K562 (cell line): ENCODE measurements around the gene TEX52. TPM values are rescaled to one million over a fixed set of nuclear protein-coding genes. Genes with fewer than 3 reads are reported as not detected.

ENCODE experiments used
- ATAC-seq: fragments of 200-7000 bp; cut with Tn5 transposase; 3 replicates; pipeline ENCODE4 v1.9.1; 2020; ENCODE audit warnings: moderate library complexity
- BruUV-seq: library from RNA; stranded (reverse); fragments of 400-500 nt; replicated peaks from 2 replicates; lab custom pipeline; 2021; lab: Mats Ljungman, UMichigan
- CTCF ChIA-PET: fragments of 300-600 bp; formaldehyde crosslinking; extraction: SDS; loops from one replicate; lab custom pipeline; 2021; ENCODE audit warnings: low intra/inter-chr PET ratio; lab: Yijun Ruan, JAX
- POLR2A ChIA-PET: fragments of 300-600, 350-650 bp; sonication (Branson Sonifier 250); formaldehyde crosslinking; extraction: SDS; loops from one replicate; lab custom pipeline; 2021; ENCODE audit warnings: antibody characterized with exemption, inconsistent platforms; lab: Yijun Ruan, JAX
- DNase-seq, 4 experiments: peaks; one replicate each; pipeline versions ENCODE4 v3.0.0 to v3.0.0-alpha.2; 2011 to 2018; ENCODE audit warnings: low spot score in 3 of 4, mixed read lengths in 3 of 4; ENCODE audit errors: extremely low read depth in 1 of 4
- FAIRE-seq: peaks from 2 replicates; lab custom pipeline; 2011; peaks lifted over from hg19 to GRCh38; lab: Jason Lieb, UNC
- H2AFZ ChIP-seq: 2 replicates; pipeline ENCODE4 v1.6.0; 2011; ENCODE audit warnings: low read depth, low read length, control low read depth, inconsistent platforms
- H3K27ac ChIP-seq: fragments of 200-600 bp; 3 replicates; pipeline ENCODE4 v1.8.0; 2011; ENCODE audit warnings: low read depth, mild to moderate bottlenecking, control low read depth, inconsistent platforms, low read length, moderate library complexity, mixed read lengths; ENCODE audit errors: extremely low read depth
- H3K27me3 ChIP-seq, 2 experiments: fragments of 300-600 bp in 1 of 2; 2 replicates in 1 of 2; 3 replicates in 1 of 2; pipeline versions ENCODE4 v1.6.0 to v1.8.0; 2011; ENCODE audit warnings: inconsistent platforms in 2 of 2, low read length in 2 of 2, mild to moderate bottlenecking in 1 of 2, mixed read lengths in 1 of 2, moderate library complexity in 1 of 2; ENCODE audit not compliant: control insufficient read depth in 2 of 2, insufficient read depth in 2 of 2
- H3K36me3 ChIP-seq: fragments of 300-600 bp; 3 replicates; pipeline ENCODE4 v1.8.0; 2011; ENCODE audit warnings: mild to moderate bottlenecking, low read length, inconsistent platforms; ENCODE audit not compliant: control insufficient read depth, insufficient read depth
- H3K4me1 ChIP-seq, 2 experiments: fragments of 200-600 bp in 1 of 2; replicated peaks in 1 of 2; 2 replicates in 1 of 2; 3 replicates in 1 of 2; pipeline versions ENCODE4 v1.5.1 to v1.8.0; 2011; ENCODE audit warnings: inconsistent platforms in 2 of 2, low read length in 2 of 2, mild to moderate bottlenecking in 1 of 2, mixed read lengths in 1 of 2, moderate library complexity in 1 of 2; ENCODE audit not compliant: control insufficient read depth in 2 of 2, insufficient read depth in 2 of 2
- H3K4me2 ChIP-seq: 2 replicates; pipeline ENCODE4 v1.6.1; 2011; ENCODE audit warnings: low read length, control low read depth, inconsistent platforms, mixed read lengths; ENCODE audit not compliant: insufficient read depth
- H3K4me3 ChIP-seq: fragments of 200-600 bp; sonication (generic), shearing (Covaris generic); 2 replicates; pipeline ENCODE4 v1.5.1; 2016; ENCODE audit warnings: control low read depth, inconsistent platforms
- H3K79me2 ChIP-seq: fragments of 200-600 bp; 3 replicates; pipeline ENCODE4 v1.8.0; 2011; ENCODE audit warnings: low read length, inconsistent platforms; ENCODE audit not compliant: control insufficient read depth, insufficient read depth
- H3K9ac ChIP-seq, 2 experiments: 2 replicates each; pipeline versions ENCODE4 v1.6.0 to v1.6.1; 2011; ENCODE audit warnings: low read depth in 2 of 2, low read length in 2 of 2, control low read depth in 1 of 2, inconsistent platforms in 1 of 2, mild to moderate bottlenecking in 1 of 2, mixed read lengths in 1 of 2; ENCODE audit not compliant: insufficient read depth in 1 of 2
- H3K9me1 ChIP-seq: one replicate; pipeline ENCODE4 v1.6.0; 2011; ENCODE audit warnings: inconsistent platforms, mild to moderate bottlenecking, low read length, moderate library complexity; ENCODE audit not compliant: control insufficient read depth, insufficient read depth
- H3K9me3 ChIP-seq: replicated peaks from 2 replicates; pipeline ENCODE4 v1.5.1; 2011; ENCODE audit warnings: low read depth, low read length, inconsistent platforms; ENCODE audit not compliant: control insufficient read depth, insufficient read depth
- H4K20me1 ChIP-seq: replicated peaks from 2 replicates; pipeline ENCODE4 v1.6.1; 2011; ENCODE audit warnings: low read length, inconsistent platforms, mixed read lengths; ENCODE audit not compliant: control insufficient read depth, insufficient read depth
- FOSL1 ChIP-seq: fragments of 200-800 bp; sonication (Bioruptor generic); conservative IDR thresholded peaks from 2 replicates; pipeline ENCODE4 v1.6.1; 2016; ENCODE audit warnings: missing genetic modification characterization, missing compliant biosample characterization
- FOXK1 ChIP-seq: sonication (generic); formaldehyde crosslinking; IDR thresholded peaks from 2 replicates; pipeline ENCODE4 v1.8.0; 2022; ENCODE audit warnings: missing genetic modification reagents, mild to moderate bottlenecking, borderline replicate concordance
- GTF2F1 ChIP-seq: IDR thresholded peaks from 2 replicates; pipeline ENCODE4 v1.6.1; 2011; ENCODE audit warnings: low read depth, low read length, improper control_type of control experiment
- RAD51 ChIP-seq: fragments of 450-650 bp; IDR thresholded peaks from 2 replicates; pipeline ENCODE4 v1.7.1; 2016; ENCODE audit warnings: low read depth, mild to moderate bottlenecking, borderline replicate concordance
- SMARCA4 ChIP-seq: fragments of 450-650 bp; IDR thresholded peaks from 2 replicates; pipeline ENCODE4 v1.6.1; 2016
- WGBS: fragments of 100-300 bp; shearing (Covaris generic); methylation state at CpG from one replicate; pipeline ENCODE4 v1.1.6; 2016; ENCODE audit warnings: low coverage, mixed read lengths; ENCODE audit not compliant: insufficient coverage; ENCODE audit errors: missing lambda C conversion rate; 5-methylcytosine and 5-hydroxymethylcytosine counted together
- in situ Hi-C: fragments of 300-500 bp; cut with MboI; formaldehyde crosslinking; loops from 4 replicates; pipeline ENCODE4 v1.15.0; 2018; ENCODE audit warnings: inconsistent platforms, mixed read lengths
- intact Hi-C: fragments of 100-400 bp; cut with micrococcal nuclease; formaldehyde crosslinking; loops from 2 replicates; pipeline ENCODE4 v1.14.2; 2022
- polyA plus RNA-seq, 8 experiments: library from polyadenylated mRNA; depleted of rRNA in 4 of 8; stranded (reverse) in 5 of 8; unstranded in 3 of 8; fragments of >200 nt; fragmentation: Nextera tagmentation in 2 of 8; fragmentation: Illumina TruSeq in 1 of 8; extraction: Ambion mirVana in 2 of 8; extraction: Trizol in 1 of 8; gene quantifications; 2 replicates each; pipeline versions ENCODE4 v1.2.1 to v1.2.3, GENCODE V29; 2011 to 2014; ENCODE audit warnings: inconsistent platforms in 1 of 8, missing spikeins in 1 of 8
- total RNA-seq, 7 experiments: library from RNA; depleted of rRNA in 6 of 7; stranded (reverse); fragments of >200 nt in 6 of 7; fragmentation: Illumina TruSeq in 2 of 7; extraction: Trizol in 2 of 7; gene quantifications; 2 replicates each; pipeline versions ENCODE4 v1.2.1 to v1.2.3, GENCODE V29; 2011 to 2021; ENCODE audit warnings: low replicate concordance in 1 of 7
- TF ChIP-seq, protein P1 (sequence below): fragments of 450-650 bp; IDR thresholded peaks from one replicate; pipeline ENCODE4 v1.6.1; 2018; ENCODE audit warnings: mild to moderate bottlenecking, moderate library complexity; ENCODE audit not compliant: partially characterized antibody
- TF ChIP-seq, protein P2 (sequence below), 2 experiments: fragments of 450-650 bp in 1 of 2; sonication (generic) in 1 of 2; formaldehyde crosslinking in 1 of 2; IDR thresholded peaks in 1 of 2; conservative IDR thresholded peaks in 1 of 2; 2 replicates each; pipeline versions ENCODE4 v1.6.1 to v1.8.1; 2016 to 2023; ENCODE audit warnings: mild to moderate bottlenecking in 2 of 2, moderate library complexity in 2 of 2, inconsistent platforms in 1 of 2, missing genetic modification reagents in 1 of 2
- TF ChIP-seq, protein P3 (sequence below): fragments of 250-450 bp; sonication (Bioruptor Pico); IDR thresholded peaks from 2 replicates; pipeline ENCODE4 v1.5.0; 2021

The TEX52 gene
- total and polyA plus RNA-seq, 9 of the 15 experiments (the other 6 are each of a cell fraction or from before 2014, with no cell fraction given), result not detected

DNA sequence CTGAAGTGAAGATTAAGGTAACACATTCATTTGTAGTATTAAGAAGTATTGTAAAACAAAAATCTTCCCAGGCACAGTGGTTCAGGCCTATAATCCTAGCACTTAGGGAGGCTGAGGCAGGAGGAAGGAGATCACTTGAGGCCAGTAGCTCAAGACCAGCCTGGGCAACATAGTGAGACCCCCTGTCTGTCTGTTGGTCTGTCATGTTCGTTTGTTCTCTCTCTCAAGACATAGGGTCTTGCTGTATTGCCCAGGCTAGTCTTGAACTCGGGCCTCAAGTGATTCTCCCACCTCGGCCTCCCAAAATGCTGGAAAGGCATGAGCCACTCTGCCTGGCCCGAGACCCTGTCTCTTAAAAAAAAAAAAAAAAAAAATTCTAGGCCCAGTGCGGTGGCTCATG lies 40.6 kb upstream of the TEX52 start:
- in situ Hi-C loops (no loop called here), intact Hi-C loops (no loop called here)
- H3K4me3 ChIP-seq, result no peak overlapping the region
- no peaks in the 10 kb centered on the region for H3K27me3 ChIP-seq
- TF ChIP-seq SMARCA4 (no peak), FOXK1 (CRISPR knock-in tag) (no peak), RAD51 (no peak), GTF2F1 (no peak)
- TF ChIP-seq, protein P1, sequence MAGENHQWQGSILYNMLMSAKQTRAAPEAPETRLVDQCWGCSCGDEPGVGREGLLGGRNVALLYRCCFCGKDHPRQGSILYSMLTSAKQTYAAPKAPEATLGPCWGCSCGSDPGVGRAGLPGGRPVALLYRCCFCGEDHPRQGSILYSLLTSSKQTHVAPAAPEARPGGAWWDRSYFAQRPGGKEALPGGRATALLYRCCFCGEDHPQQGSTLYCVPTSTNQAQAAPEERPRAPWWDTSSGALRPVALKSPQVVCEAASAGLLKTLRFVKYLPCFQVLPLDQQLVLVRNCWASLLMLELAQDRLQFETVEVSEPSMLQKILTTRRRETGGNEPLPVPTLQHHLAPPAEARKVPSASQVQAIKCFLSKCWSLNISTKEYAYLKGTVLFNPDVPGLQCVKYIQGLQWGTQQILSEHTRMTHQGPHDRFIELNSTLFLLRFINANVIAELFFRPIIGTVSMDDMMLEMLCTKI, result no peak
- no peaks in the 10 kb centered on the region for H3K9me3 ChIP-seq
- no peaks in the 10 kb centered on the region for H3K36me3 ChIP-seq
- no peak overlapping the region for H3K27ac ChIP-seq
- H2AFZ ChIP-seq, result no peak overlapping the region
- peaks cover 0 to 4% of the 10 kb centered on the region in 2 experiments; a peak in 2 of 5 replicates for H3K4me1 ChIP-seq
- no peak overlapping the region for H3K4me2 ChIP-seq
- ChIA-PET CTCF (no interaction called here), POLR2A (no interaction called here)
- no TSS peak for BruUV-seq
- H3K9me1 ChIP-seq, result no peaks in the 10 kb centered on the region
- H3K79me2 ChIP-seq, result peaks cover 2% of the 10 kb centered on the region; the same call in 1 of the 3 replicates
- WGBS, result 80% methylated on average over 2 of the region's 5 CpGs
- no peak for DNase-seq
- H4K20me1 ChIP-seq, result no peaks in the 10 kb centered on the region
- FAIRE-seq, result no peak
- ATAC-seq, result no peak
- no peak overlapping the region for H3K9ac ChIP-seq

DNA sequence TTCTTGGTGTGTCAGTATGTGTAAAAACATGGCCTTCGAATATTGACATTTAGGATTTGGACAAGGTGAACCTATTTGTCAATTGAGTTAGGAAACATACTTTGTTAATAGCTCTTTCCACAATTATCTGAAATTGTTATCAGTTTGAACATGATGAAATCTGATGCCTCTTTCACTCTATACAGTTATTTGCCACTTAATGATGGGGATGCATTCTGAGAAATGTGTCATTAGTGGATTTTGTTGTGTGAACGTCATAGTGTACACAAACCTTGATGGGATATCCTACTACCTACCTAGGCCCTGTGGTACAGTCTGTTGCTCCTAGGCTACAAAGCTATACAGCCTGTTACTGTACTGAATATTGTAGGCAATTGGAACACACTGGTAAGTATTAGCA lies 38.7 kb upstream of the TEX52 start:
- TF ChIP-seq, protein P2, sequence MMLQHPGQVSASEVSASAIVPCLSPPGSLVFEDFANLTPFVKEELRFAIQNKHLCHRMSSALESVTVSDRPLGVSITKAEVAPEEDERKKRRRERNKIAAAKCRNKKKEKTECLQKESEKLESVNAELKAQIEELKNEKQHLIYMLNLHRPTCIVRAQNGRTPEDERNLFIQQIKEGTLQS (IDR thresholded peaks at IDR 0.05), result peak; percentile 61
- TF ChIP-seq, protein P2 (CRISPR knock-in tag; conservative IDR thresholded peaks at IDR 0.05), result no peak
- TF ChIP-seq, protein P3, sequence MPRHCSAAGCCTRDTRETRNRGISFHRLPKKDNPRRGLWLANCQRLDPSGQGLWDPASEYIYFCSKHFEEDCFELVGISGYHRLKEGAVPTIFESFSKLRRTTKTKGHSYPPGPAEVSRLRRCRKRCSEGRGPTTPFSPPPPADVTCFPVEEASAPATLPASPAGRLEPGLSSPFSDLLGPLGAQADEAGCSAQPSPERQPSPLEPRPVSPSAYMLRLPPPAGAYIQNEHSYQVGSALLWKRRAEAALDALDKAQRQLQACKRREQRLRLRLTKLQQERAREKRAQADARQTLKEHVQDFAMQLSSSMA (CRISPR knock-in tag), result no peak
- TF ChIP-seq FOSL1 (tag), result 0 out of 2 replicates have a peak, but pooled peaks have one; percentile 14
- DNase-seq (no peak), FAIRE-seq (no peak), ATAC-seq (no peak)
- Histone ChIP-seq H3K4me2 (no peak overlapping the region), H3K4me1 (peaks cover 0 to 9% of the 10 kb centered on the region in 2 experiments; a peak in 2 of 5 replicates), H3K4me3 (no peak overlapping the region), H3K9me1 (no peaks in the 10 kb centered on the region), H2AFZ (no peak overlapping the region), H3K27me3 (no peaks in the 10 kb centered on the region), H3K9me3 (no peaks in the 10 kb centered on the region), H3K9ac (no peak overlapping the region), H3K79me2 (peaks cover 8% of the 10 kb centered on the region), H4K20me1 (no peaks in the 10 kb centered on the region), H3K27ac (no peak overlapping the region), H3K36me3 (no peaks in the 10 kb centered on the region)
- intact Hi-C loops, result no loop called here
- 37% methylated on average over 2 of the region's 2 CpGs for WGBS
- ChIA-PET POLR2A (interaction anchor here (0.6 to 1.0 kb wide), 2 partner anchors 17 to 185 kb away, joined by 3 to 7 read pairs; no protein-coding TSS in a partner anchor), CTCF (no interaction called here)
- in situ Hi-C loops, result no loop called here
- BruUV-seq, result no TSS peak
